HCT116 (cell line): Measurements from ENCODE around the gene PARP14. TPM values are rescaled to one million over a fixed set of nuclear protein-coding genes. Genes with fewer than 3 reads are reported as not detected.
A peak's percentile ranks its signal among the peaks of the same experiment; 100 is the strongest.

ENCODE experiments used
- ATAC-seq: fragments of 200-7000 bp; cut with Tn5 transposase; 2 replicates; pipeline ENCODE4 v1.9.1; 2020; ENCODE audit warnings: mild to moderate bottlenecking, moderate library complexity
- BruUV-seq: library from RNA; stranded (reverse); fragments of 400-500 nt; replicated peaks from 2 replicates; lab custom pipeline; 2021; lab: Mats Ljungman, UMichigan
- CTCF ChIA-PET: fragments of 300-600 bp; sonication (Branson Sonifier 250); formaldehyde crosslinking; loops from one replicate; lab custom pipeline; 2021; ENCODE audit warnings: antibody characterized with exemption; lab: Charles Lee
- POLR2A ChIA-PET: fragments of 300-600, 350-600 bp; sonication (Branson Sonifier 250); formaldehyde crosslinking; loops from one replicate; lab custom pipeline; 2021; ENCODE audit warnings: antibody characterized with exemption; lab: Charles Lee
- RAD21 ChIA-PET, 2 experiments: fragments of 300-600 bp; sonication (Branson Sonifier 250); formaldehyde crosslinking; loops; one replicate each; lab custom pipeline; 2023; ENCODE audit warnings: low total read pairs in 2 of 2; ENCODE audit not compliant: uncharacterized antibody in 2 of 2, unreplicated experiment in 2 of 2, low non-redundant PET in 1 of 2; lab: Charles Lee
- DNase-seq: peaks from one replicate; pipeline ENCODE4 v3.0.0-alpha.2; 2010; ENCODE audit warnings: low read depth, low spot score
- H2AFZ ChIP-seq: fragments of 200-600 bp; shearing (Covaris generic), sonication (generic); 2 replicates; pipeline ENCODE4 v1.6.1; 2017; ENCODE audit warnings: low read depth, mixed run types, mixed read lengths, antibody characterized with exemption, low read length; ENCODE audit not compliant: poor library complexity, severe bottlenecking
- H3K27ac ChIP-seq: 2 replicates; pipeline ENCODE4 v1.5.1; 2012; ENCODE audit warnings: low read depth, low read length
- H3K27me3 ChIP-seq: fragments of 200-600 bp; sonication (generic); 2 replicates; pipeline ENCODE4 v1.6.1; 2016; ENCODE audit warnings: mixed run types, low read length, mixed read lengths; ENCODE audit not compliant: insufficient read depth
- H3K36me3 ChIP-seq, 2 experiments: fragments of 200-500 bp in 1 of 2; fragments of 200-600 bp in 1 of 2; sonication (Bioruptor generic) in 1 of 2; sonication (generic) in 1 of 2; 2 replicates each; pipeline versions ENCODE4 v1.5.1 to v1.6.1; 2014 to 2016; ENCODE audit warnings: low read length in 2 of 2, inconsistent platforms in 1 of 2, mixed read lengths in 1 of 2, mixed run types in 1 of 2; ENCODE audit not compliant: insufficient read depth in 2 of 2, control insufficient read depth in 1 of 2
- H3K4me1 ChIP-seq, 2 experiments: fragments of 200-600 bp in 1 of 2; sonication (generic) in 1 of 2; 2 replicates each; pipeline versions ENCODE4 v1.5.1 to v1.6.1; 2012 to 2017; ENCODE audit warnings: low read length in 2 of 2, inconsistent platforms in 1 of 2, mild to moderate bottlenecking in 1 of 2, mixed read lengths in 1 of 2, mixed run types in 1 of 2, moderate library complexity in 1 of 2; ENCODE audit not compliant: insufficient read depth in 2 of 2, control insufficient read depth in 1 of 2
- H3K4me2 ChIP-seq: fragments of 200-600 bp; sonication (generic); 2 replicates; pipeline ENCODE4 v1.6.1; 2017; ENCODE audit warnings: mixed run types, low read length, mixed read lengths
- H3K4me3 ChIP-seq, 2 experiments: fragments of 200-600 bp in 1 of 2; sonication (generic) in 1 of 2; replicated peaks in 1 of 2; 2 replicates each; pipeline ENCODE4 v1.5.1; 2011 to 2016; ENCODE audit warnings: low read length in 2 of 2, control low read depth in 1 of 2, low read depth in 1 of 2, mild to moderate bottlenecking in 1 of 2, mixed read lengths in 1 of 2, mixed run types in 1 of 2
- H3K79me2 ChIP-seq: fragments of 200-600 bp; sonication (generic); 2 replicates; pipeline ENCODE4 v1.6.1; 2017; ENCODE audit warnings: mild to moderate bottlenecking, mixed run types, low read length, moderate library complexity, mixed read lengths; ENCODE audit not compliant: insufficient read depth
- H3K9ac ChIP-seq: fragments of 200-600 bp; sonication (generic); 2 replicates; pipeline ENCODE4 v1.6.1; 2016; ENCODE audit warnings: low read length, mixed read lengths
- H3K9me2 ChIP-seq: fragments of 200-600 bp; sonication (generic), shearing (Covaris generic); 2 replicates; pipeline ENCODE4 v1.6.1; 2017; ENCODE audit warnings: mixed run types, mild to moderate bottlenecking, moderate library complexity; ENCODE audit not compliant: insufficient read depth
- H3K9me3 ChIP-seq, 2 experiments: fragments of 200-500 bp in 1 of 2; fragments of 200-600 bp in 1 of 2; sonication (Bioruptor generic) in 1 of 2; sonication (generic) in 1 of 2; 2 replicates each; pipeline ENCODE4 v1.6.1; 2014 to 2017; ENCODE audit warnings: low read length in 2 of 2, mixed read lengths in 2 of 2, inconsistent platforms in 1 of 2, low read depth in 1 of 2, mild to moderate bottlenecking in 1 of 2, mixed run types in 1 of 2, moderate library complexity in 1 of 2; ENCODE audit not compliant: control insufficient read depth in 1 of 2, insufficient read depth in 1 of 2
- H4K20me1 ChIP-seq: fragments of 200-600 bp; sonication (generic), shearing (Covaris generic); 2 replicates; pipeline ENCODE4 v1.6.1; 2017; ENCODE audit warnings: mixed run types, mild to moderate bottlenecking, moderate library complexity; ENCODE audit not compliant: insufficient read depth
- CEBPB ChIP-seq: IDR thresholded peaks from 2 replicates; pipeline ENCODE4 v1.6.1; 2012; ENCODE audit warnings: low read depth
- EGR1 ChIP-seq: IDR thresholded peaks from 2 replicates; pipeline ENCODE4 v1.6.1; 2012; ENCODE audit warnings: low read depth
- ELF1 ChIP-seq: IDR thresholded peaks from 2 replicates; pipeline ENCODE4 v1.6.1; 2012; ENCODE audit warnings: low read depth, borderline replicate concordance
- EZH2 ChIP-seq: fragments of 200-600 bp; sonication (generic); IDR thresholded peaks from 2 replicates; pipeline ENCODE4 v1.6.1; 2017; ENCODE audit warnings: antibody characterized with exemption, mixed run types
- EZH2phosphoT487 ChIP-seq: fragments of 200-600 bp; IDR thresholded peaks from 2 replicates; pipeline ENCODE4 v1.6.1; 2018; ENCODE audit warnings: antibody characterized with exemption, borderline replicate concordance
- FOSL1 ChIP-seq: IDR thresholded peaks from 2 replicates; pipeline ENCODE4 v1.6.1; 2012; ENCODE audit warnings: low read depth
- JUND ChIP-seq: IDR thresholded peaks from 2 replicates; pipeline ENCODE4 v1.6.1; 2012
- MAX ChIP-seq: IDR thresholded peaks from 2 replicates; pipeline ENCODE4 v1.6.1; 2012
- POLR2A ChIP-seq: IDR thresholded peaks from 2 replicates; pipeline ENCODE4 v1.7.0; 2011; ENCODE audit warnings: borderline replicate concordance; ENCODE audit not compliant: insufficient read depth, insufficient read length; ENCODE audit errors: extremely low read depth
- POLR2AphosphoS5 ChIP-seq: IDR thresholded peaks from 2 replicates; pipeline ENCODE4 v1.6.1; 2011; ENCODE audit warnings: mild to moderate bottlenecking, low read depth, low read length, moderate library complexity
- RAD21 ChIP-seq: IDR thresholded peaks from 2 replicates; pipeline ENCODE4 v1.6.1; 2012; ENCODE audit warnings: low read depth, mild to moderate bottlenecking
- SIN3A ChIP-seq: IDR thresholded peaks from 2 replicates; pipeline ENCODE4 v1.6.1; 2012; ENCODE audit warnings: low read depth
- SRF ChIP-seq: IDR thresholded peaks from 2 replicates; pipeline ENCODE4 v1.6.1; 2012; ENCODE audit warnings: low read depth
- TCF7L2 ChIP-seq: IDR thresholded peaks from 2 replicates; pipeline ENCODE4 v1.7.0; 2011; ENCODE audit warnings: borderline replicate concordance, inconsistent platforms; ENCODE audit not compliant: insufficient read depth, insufficient read length; ENCODE audit errors: extremely low read depth
- YY1 ChIP-seq: IDR thresholded peaks from 2 replicates; pipeline ENCODE4 v1.6.1; 2011; ENCODE audit warnings: low read length, low read depth, moderate library complexity, mild to moderate bottlenecking; ENCODE audit not compliant: insufficient replicate concordance; ENCODE audit errors: extremely low read depth
- ZBTB33 ChIP-seq: IDR thresholded peaks from 2 replicates; pipeline ENCODE4 v1.6.1; 2011; ENCODE audit warnings: mild to moderate bottlenecking, low read length, moderate library complexity; ENCODE audit not compliant: insufficient replicate concordance; ENCODE audit errors: extremely low read depth
- ZFX ChIP-seq: fragments of 450-650 bp; IDR thresholded peaks from 2 replicates; pipeline ENCODE4 v1.6.1; 2017
- ZNF274 ChIP-seq: fragments of 200-500 bp; sonication (Bioruptor generic); IDR thresholded peaks from 2 replicates; pipeline ENCODE4 v1.6.1; 2014; ENCODE audit warnings: mild to moderate bottlenecking, low read depth, low read length, inconsistent platforms
- intact Hi-C: fragments of 100-400 bp; cut with micrococcal nuclease; formaldehyde crosslinking; loops from 2 replicates; pipeline ENCODE4 v1.10.0; 2022
- total RNA-seq: library from RNA; stranded (reverse); gene quantifications from one replicate; pipeline ENCODE4 v1.2.1, GENCODE V29; 2021; ENCODE audit not compliant: unreplicated experiment

The PARP14 gene
- total RNA-seq, 1 experiment from 2014 or later, result 12.2 TPM

- no peaks in the 10 kb centered on the region for H4K20me1 ChIP-seq
- H3K9me2 ChIP-seq, result no peaks in the 10 kb centered on the region
- RAD21 ChIA-PET, result no interaction called here
- intact Hi-C loops, result no loop called here
- no peak overlapping the region for H3K9ac ChIP-seq
- no peak for TF ChIP-seq ELF1
- TF ChIP-seq POLR2A, result no peak
- no peak for TF ChIP-seq ZBTB33
- no peak for TF ChIP-seq FOSL1
- TF ChIP-seq JUND, result no peak
- no peak for TF ChIP-seq ZNF274
- TF ChIP-seq RAD21, result no peak
- no peak for TF ChIP-seq MAX
- no peak for TF ChIP-seq EZH2
- no peak for TF ChIP-seq POLR2AphosphoS5
- no peak for TF ChIP-seq CEBPB
- no peak for TF ChIP-seq EZH2phosphoT487
- TF ChIP-seq ZFX, result no peak
- no peak for TF ChIP-seq SIN3A
- TF ChIP-seq EGR1, result no peak
- TF ChIP-seq YY1, result no peak
- no peak for TF ChIP-seq SRF
- TF ChIP-seq TCF7L2, result no peak
- TF ChIP-seq, all 23 proteins: peak for 0
- Histone ChIP-seq H3K27ac (no peak overlapping the region), H3K9me3 (no peaks in the 10 kb centered on the region), H3K36me3 (no peaks in the 10 kb centered on the region), H2AFZ (peak overlapping the region; percentile 62), H3K4me3 (no peak overlapping the region), H3K79me2 (no peaks in the 10 kb centered on the region), H3K4me1 (peaks cover 3 to 17% of the 10 kb centered on the region in 2 experiments; a peak in 3 of 4 replicates), H3K27me3 (no peaks in the 10 kb centered on the region), H3K4me2 (peak overlapping the region; percentile 59; the same call in 1 of the 2 replicates)
- DNase-seq (no peak), ATAC-seq (peak; percentile 62; the same call in 1 of the 2 replicates)
- BruUV-seq, result no TSS peak
- CTCF ChIA-PET, result no interaction called here
- POLR2A ChIA-PET, result no interaction called here
Observed at GRCh38 chr3:122636697-122637096, 43.9 kb upstream of the PARP14 start.
